AG04450 (cell line): ENCODE measurements around the gene THAP9. TPM values are rescaled to one million over a fixed set of nuclear protein-coding genes. Genes with fewer than 3 reads are reported as not detected.
A peak's percentile ranks its signal among the peaks of the same experiment; 100 is the strongest.
"Not testable (repeated sequence)": the region's sequence is repeated elsewhere in the genome, so short reads cannot be mapped to it uniquely, and the experiment has no call there.

ENCODE experiments used
- CTCF ChIA-PET: fragments of 300-600, 350-600 bp; formaldehyde crosslinking; extraction: SDS; loops from one replicate; lab custom pipeline; 2022; ENCODE audit warnings: antibody characterized with exemption, inconsistent platforms; lab: Charles Lee
- POLR2A ChIA-PET: fragments of 350-600 bp; formaldehyde crosslinking; extraction: SDS; loops from one replicate; lab custom pipeline; 2021; ENCODE audit warnings: antibody characterized with exemption, inconsistent platforms; lab: Yijun Ruan, JAX
- DNase-seq: peaks from one replicate; pipeline ENCODE4 v3.0.0-alpha.2; 2011; ENCODE audit warnings: low read depth, low spot score
- H3K27ac ChIP-seq: one replicate; pipeline ENCODE4 v1.5.1; 2012; ENCODE audit warnings: low read depth, low read length, control low read depth
- H3K27me3 ChIP-seq: one replicate; pipeline ENCODE4 v1.6.0; 2012; ENCODE audit warnings: low read length; ENCODE audit not compliant: control insufficient read depth, insufficient read depth
- H3K4me3 ChIP-seq: 2 replicates; pipeline ENCODE4 v1.5.1; 2011; ENCODE audit warnings: mild to moderate bottlenecking, low read depth, low read length, control low read depth
- H3K9me3 ChIP-seq: 2 replicates; pipeline ENCODE4 v1.5.1; 2012; ENCODE audit warnings: low read length; ENCODE audit not compliant: control insufficient read depth, insufficient read depth
- polyA minus RNA-seq: library from RNA; depleted of rRNA, polyadenylated mRNA; stranded (reverse); fragments of >200 nt; gene quantifications from 2 replicates; pipeline ENCODE4 v1.2.3, GENCODE V29; 2011; rRNA and poly(A)+ RNA removed
- polyA plus RNA-seq: library from polyadenylated mRNA; depleted of rRNA; stranded (reverse); fragments of >200 nt; gene quantifications from 2 replicates; pipeline ENCODE4 v1.2.3, GENCODE V29; 2011; rRNA removed
- TF ChIP-seq, protein P1 (sequence below): IDR thresholded peaks from 2 replicates; pipeline ENCODE4 v1.5.1; 2011; ENCODE audit warnings: low read depth, low read length, control low read depth, inconsistent platforms

The THAP9 gene, protein sequence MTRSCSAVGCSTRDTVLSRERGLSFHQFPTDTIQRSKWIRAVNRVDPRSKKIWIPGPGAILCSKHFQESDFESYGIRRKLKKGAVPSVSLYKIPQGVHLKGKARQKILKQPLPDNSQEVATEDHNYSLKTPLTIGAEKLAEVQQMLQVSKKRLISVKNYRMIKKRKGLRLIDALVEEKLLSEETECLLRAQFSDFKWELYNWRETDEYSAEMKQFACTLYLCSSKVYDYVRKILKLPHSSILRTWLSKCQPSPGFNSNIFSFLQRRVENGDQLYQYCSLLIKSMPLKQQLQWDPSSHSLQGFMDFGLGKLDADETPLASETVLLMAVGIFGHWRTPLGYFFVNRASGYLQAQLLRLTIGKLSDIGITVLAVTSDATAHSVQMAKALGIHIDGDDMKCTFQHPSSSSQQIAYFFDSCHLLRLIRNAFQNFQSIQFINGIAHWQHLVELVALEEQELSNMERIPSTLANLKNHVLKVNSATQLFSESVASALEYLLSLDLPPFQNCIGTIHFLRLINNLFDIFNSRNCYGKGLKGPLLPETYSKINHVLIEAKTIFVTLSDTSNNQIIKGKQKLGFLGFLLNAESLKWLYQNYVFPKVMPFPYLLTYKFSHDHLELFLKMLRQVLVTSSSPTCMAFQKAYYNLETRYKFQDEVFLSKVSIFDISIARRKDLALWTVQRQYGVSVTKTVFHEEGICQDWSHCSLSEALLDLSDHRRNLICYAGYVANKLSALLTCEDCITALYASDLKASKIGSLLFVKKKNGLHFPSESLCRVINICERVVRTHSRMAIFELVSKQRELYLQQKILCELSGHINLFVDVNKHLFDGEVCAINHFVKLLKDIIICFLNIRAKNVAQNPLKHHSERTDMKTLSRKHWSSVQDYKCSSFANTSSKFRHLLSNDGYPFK
- polyA plus RNA-seq (2.2 and 3.2 TPM in 2 replicates), polyA minus RNA-seq (1.2 and 3.0 TPM in 2 replicates)

DNA sequence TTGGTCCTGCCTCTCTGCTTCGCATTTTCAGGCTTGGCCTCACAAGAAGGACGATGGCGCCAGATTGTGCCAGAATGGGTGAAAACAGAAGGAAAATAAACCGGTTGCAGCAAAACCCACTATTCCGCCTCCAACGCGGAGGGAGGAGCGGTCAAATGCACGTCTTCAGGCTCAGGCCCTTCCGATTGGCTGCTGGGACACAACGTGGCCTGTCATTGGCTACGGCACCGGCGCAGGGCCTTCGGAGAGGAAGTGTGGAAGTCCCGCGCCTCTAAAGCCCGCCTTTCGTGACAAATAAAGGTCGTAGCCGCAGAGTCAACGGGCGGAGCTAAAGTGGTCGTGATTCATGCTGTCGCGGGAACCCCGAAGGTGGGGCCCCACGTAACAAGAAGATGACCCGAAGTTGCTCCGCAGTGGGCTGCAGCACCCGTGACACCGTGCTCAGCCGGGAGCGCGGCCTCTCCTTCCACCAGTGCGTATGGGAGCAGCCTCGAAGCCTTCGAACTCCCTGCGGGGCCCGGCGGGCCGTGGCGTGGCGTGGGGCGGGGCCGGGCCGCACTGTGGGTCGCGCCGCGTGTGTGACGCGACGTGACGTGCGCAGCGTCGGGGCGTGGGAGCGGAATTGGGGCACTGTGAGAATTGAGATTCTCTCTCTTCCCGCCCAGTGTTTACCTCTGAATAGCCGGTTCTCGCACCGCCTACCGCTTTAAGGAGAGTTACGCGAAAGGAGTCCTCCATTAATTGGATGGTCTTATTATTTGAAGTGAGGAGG lies at the start of gene THAP9:
TSS of gene THAP9 (plus strand) at position 325 of the 772 bp plus-strand sequence. CDS start at position 393, 68 bp downstream.
- POLR2A ChIA-PET = interaction anchor here (0.6 to 2.1 kb wide), 10 partner anchors 8 to 471 kb away, joined by 3 to 14 read pairs (median 6); partner anchors contain the start of gene COPS4
- Histone ChIP-seq H3K9me3 (no peaks in the 10 kb centered on the region), H3K27me3 (no peaks in the 10 kb centered on the region), H3K27ac (peak within 1 kb of the TSS; percentile 99), H3K4me3 (peak within 1 kb of the TSS; percentile 86)
- TF ChIP-seq, protein P1, sequence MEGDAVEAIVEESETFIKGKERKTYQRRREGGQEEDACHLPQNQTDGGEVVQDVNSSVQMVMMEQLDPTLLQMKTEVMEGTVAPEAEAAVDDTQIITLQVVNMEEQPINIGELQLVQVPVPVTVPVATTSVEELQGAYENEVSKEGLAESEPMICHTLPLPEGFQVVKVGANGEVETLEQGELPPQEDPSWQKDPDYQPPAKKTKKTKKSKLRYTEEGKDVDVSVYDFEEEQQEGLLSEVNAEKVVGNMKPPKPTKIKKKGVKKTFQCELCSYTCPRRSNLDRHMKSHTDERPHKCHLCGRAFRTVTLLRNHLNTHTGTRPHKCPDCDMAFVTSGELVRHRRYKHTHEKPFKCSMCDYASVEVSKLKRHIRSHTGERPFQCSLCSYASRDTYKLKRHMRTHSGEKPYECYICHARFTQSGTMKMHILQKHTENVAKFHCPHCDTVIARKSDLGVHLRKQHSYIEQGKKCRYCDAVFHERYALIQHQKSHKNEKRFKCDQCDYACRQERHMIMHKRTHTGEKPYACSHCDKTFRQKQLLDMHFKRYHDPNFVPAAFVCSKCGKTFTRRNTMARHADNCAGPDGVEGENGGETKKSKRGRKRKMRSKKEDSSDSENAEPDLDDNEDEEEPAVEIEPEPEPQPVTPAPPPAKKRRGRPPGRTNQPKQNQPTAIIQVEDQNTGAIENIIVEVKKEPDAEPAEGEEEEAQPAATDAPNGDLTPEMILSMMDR = no peak
- CTCF ChIA-PET = interaction anchor here (1.0 to 2.4 kb wide), 5 partner anchors 11 to 471 kb away, joined by 3 to 9 read pairs (median 5); no protein-coding TSS in a partner anchor
- DNase-seq = peak; percentile 99

DNA sequence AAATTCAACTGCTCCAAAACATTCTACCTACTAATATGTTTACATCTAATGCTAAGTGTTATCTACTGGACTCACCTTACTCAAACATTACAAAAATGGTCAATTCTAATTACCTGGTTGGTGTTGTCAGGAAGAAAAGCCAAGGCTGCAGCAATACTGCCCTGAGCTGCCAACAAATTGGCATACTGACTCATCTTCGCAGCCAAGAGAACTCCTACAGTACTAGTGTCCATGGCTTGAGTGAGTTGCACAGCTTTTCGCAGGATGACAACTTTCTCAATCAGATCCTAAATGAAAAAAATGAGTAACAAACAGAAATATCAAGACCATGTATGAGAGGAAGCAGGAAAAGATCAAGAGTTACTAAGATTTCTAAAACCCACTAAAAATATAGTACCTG lies 49.2 kb upstream of the THAP9 start:
- no peak for DNase-seq
- ChIA-PET POLR2A (no interaction called here), CTCF (interaction anchor here (1.5 to 4.8 kb wide), 4 partner anchors 9 to 46 kb away, joined by 4 to 21 read pairs (median 6); no protein-coding TSS in a partner anchor)
- TF ChIP-seq, protein P1 = no peak
- Histone ChIP-seq H3K9me3 (no peaks in the 10 kb centered on the region), H3K27me3 (no peaks in the 10 kb centered on the region), H3K27ac (no peak overlapping the region), H3K4me3 (no peak overlapping the region)

DNA sequence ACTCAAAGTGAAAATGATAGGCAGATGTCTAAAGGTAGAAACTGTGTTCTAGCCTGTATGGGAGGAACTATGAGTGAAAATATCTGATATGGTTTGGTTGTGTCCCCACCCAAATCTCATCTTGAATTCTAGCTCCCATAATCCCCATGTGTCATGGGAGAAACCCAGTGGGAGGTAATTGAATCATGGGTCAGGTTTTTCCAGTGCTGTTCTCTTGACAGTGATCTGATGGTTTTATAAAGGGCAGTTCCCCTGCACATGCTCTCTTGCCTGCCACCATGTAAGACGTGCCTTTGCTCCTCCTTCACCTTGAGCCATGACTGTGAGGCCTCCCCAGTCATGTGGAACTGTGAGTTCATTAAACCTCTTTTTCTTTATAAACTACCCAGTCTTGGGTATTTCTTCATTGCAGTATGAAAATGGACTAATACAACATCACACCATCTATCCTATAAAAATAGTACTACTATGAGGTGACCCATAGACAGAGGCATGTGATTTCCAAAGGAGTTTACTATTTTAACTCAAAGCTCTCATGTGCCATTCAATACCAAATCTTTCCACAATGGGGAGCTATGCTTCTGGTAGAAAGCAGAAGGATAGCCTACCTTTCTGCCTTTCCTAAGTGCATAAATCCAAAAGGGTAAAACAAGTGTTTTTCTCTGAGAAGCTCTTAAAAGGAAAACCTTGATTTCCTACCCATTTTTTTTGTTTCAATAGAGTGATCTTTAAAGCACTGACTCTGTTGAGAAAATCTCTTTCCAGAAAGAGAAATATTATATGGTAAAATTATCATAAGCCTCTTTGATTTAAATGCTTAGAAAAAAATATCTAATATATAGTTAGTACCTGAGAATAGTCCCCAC lies 48.4 kb upstream of the THAP9 start:
- no peaks in the 10 kb centered on the region for H3K9me3 ChIP-seq
- H3K27ac ChIP-seq = no peak overlapping the region
- DNase-seq = no peak
- H3K4me3 ChIP-seq = no peak overlapping the region
- TF ChIP-seq, protein P1 = peak; percentile 52
- ChIA-PET POLR2A (no interaction called here), CTCF (interaction anchor here (0.6 to 4.8 kb wide), 14 partner anchors 9 to 432 kb away, joined by 3 to 21 read pairs (median 4); partner anchors contain the start of genes COQ2 and THAP9)
- H3K27me3 ChIP-seq = no peaks in the 10 kb centered on the region

DNA sequence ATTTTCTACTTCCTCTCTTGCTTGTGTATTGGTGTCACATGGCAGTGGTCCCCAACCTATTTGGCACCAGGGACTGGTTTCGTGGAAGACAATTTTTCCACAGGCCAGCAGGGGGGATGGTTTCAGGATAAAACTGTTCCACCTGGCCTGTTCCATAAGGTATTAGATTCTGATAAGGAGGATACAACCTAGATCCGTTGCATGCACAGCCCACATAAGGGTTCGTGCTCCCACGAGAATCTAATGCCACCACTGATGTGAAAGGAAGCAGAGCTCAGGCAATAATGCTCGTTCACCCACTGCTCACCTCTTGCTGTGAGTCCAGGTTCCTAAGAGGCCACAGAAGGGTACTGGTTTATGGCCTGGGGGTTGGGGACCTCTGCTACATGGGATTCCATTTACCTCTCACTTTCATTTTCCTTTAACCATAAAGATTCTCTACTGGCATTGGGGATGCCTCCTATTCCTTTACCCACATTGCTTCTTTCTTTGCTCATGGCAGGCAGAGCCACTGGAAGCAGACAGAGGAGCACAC lies 47.7 kb upstream of the THAP9 start:
- no peaks in the 10 kb centered on the region for H3K9me3 ChIP-seq
- no peaks in the 10 kb centered on the region for H3K27me3 ChIP-seq
- TF ChIP-seq, protein P1 = no peak
- ChIA-PET POLR2A (no interaction called here), CTCF (interaction anchor here (0.8 to 4.8 kb wide), 12 partner anchors 10 to 431 kb away, joined by 3 to 21 read pairs (median 4); partner anchors contain the start of genes COQ2 and THAP9)
- H3K4me3 ChIP-seq = no peak overlapping the region
- DNase-seq = no peak
- H3K27ac ChIP-seq = no peak overlapping the region

DNA sequence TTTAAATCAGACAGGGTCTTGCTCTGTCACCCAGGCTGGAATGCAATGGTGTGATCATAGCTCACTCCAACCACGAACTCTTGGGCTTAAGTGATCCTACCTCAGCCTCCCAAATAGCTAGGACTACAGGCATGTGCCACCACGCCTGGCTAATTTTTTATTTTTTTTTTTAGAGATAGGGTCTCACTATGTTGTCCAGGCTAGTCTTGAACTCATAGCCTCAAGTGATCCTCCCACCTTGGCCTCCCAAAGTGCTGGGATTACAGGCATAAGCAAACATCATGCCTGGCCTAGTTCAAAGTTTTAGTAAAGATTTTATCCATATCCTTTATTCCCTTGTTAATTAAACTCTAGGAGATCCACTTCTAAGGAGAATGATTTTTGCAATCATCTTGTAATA lies 40.0 kb upstream of the THAP9 start:
- H3K27me3 ChIP-seq, DNase-seq, POLR2A ChIA-PET, H3K4me3 ChIP-seq, H3K27ac ChIP-seq, CTCF ChIA-PET, H3K9me3 ChIP-seq: not testable (repeated sequence)
